SK-N-SH (cell line): ENCODE measurements around the gene QSER1. TPM values are rescaled to one million over a fixed set of nuclear protein-coding genes. Genes with fewer than 3 reads are reported as not detected.
A peak's percentile ranks its signal among the peaks of the same experiment; 100 is the strongest.

Experiments used
- CTCF ChIA-PET: fragments of 300-600, 350-600 bp; formaldehyde crosslinking; extraction: SDS; loops from one replicate; lab custom pipeline; 2021; lab: Yijun Ruan, JAX
- POLR2A ChIA-PET: fragments of 350-600 bp; sonication (Branson Sonifier 250); formaldehyde crosslinking; extraction: SDS; loops from one replicate; lab custom pipeline; 2020; ENCODE audit warnings: antibody characterized with exemption, inconsistent platforms; lab: Yijun Ruan, JAX
- DNase-seq: peaks from one replicate; pipeline ENCODE4 v3.0.0; 2012
- H2AFZ ChIP-seq: fragments of 200-600 bp; sonication (generic); 2 replicates; pipeline ENCODE4 v1.8.1; 2016; ENCODE audit warnings: antibody characterized with exemption, mild to moderate bottlenecking, low read depth
- H3F3A ChIP-seq: fragments of 200-600 bp; sonication (generic); replicated peaks from 2 replicates; pipeline ENCODE3; 2016; ENCODE audit warnings: antibody characterized with exemption, mild to moderate bottlenecking; ENCODE audit not compliant: insufficient read depth
- H3K27ac ChIP-seq, 2 experiments: fragments of 200-500 bp in 1 of 2; fragments of 200-600 bp in 1 of 2; sonication (Bioruptor generic) in 1 of 2; sonication (generic), shearing (Covaris generic) in 1 of 2; 2 replicates each; pipeline versions ENCODE4 v1.5.1 to v1.6.1; 2014 to 2016; ENCODE audit warnings: low read depth in 2 of 2, inconsistent platforms in 1 of 2, low read length in 1 of 2, mild to moderate bottlenecking in 1 of 2, mixed read lengths in 1 of 2
- H3K27me3 ChIP-seq: fragments of 200-600 bp; sonication (generic), shearing (Covaris generic); 2 replicates; pipeline ENCODE4 v1.6.1; 2016; ENCODE audit warnings: mixed run types; ENCODE audit not compliant: insufficient read depth
- H3K36me3 ChIP-seq, 2 experiments: fragments of 200-500 bp in 1 of 2; fragments of 200-600 bp in 1 of 2; sonication (Bioruptor generic) in 1 of 2; sonication (generic) in 1 of 2; replicated peaks in 1 of 2; 2 replicates each; pipeline versions ENCODE3 to v1.5.1; 2014 to 2016; ENCODE audit warnings: low read length in 1 of 2, mild to moderate bottlenecking in 1 of 2; ENCODE audit not compliant: insufficient read depth in 2 of 2, control insufficient read depth in 1 of 2
- H3K4me1 ChIP-seq, 2 experiments: fragments of 200-500 bp in 1 of 2; fragments of 200-600 bp in 1 of 2; sonication (Bioruptor generic) in 1 of 2; sonication (generic), shearing (Covaris generic) in 1 of 2; 2 replicates each; pipeline versions ENCODE4 v1.5.1 to v1.6.1; 2014 to 2016; ENCODE audit warnings: low read depth in 1 of 2, low read length in 1 of 2, mixed run types in 1 of 2; ENCODE audit not compliant: insufficient read depth in 2 of 2, control insufficient read depth in 1 of 2
- H3K4me2 ChIP-seq: fragments of 200-600 bp; sonication (generic), shearing (Covaris generic); 2 replicates; pipeline ENCODE4 v1.6.1; 2017; ENCODE audit warnings: mixed run types
- H3K4me3 ChIP-seq, 2 experiments: fragments of 200-500 bp in 1 of 2; fragments of 200-600 bp in 1 of 2; sonication (Bioruptor generic) in 1 of 2; sonication (generic), shearing (Covaris generic) in 1 of 2; 2 replicates each; pipeline versions ENCODE4 v1.5.1 to v1.8.1; 2014 to 2016; ENCODE audit warnings: low read depth in 2 of 2, inconsistent platforms in 1 of 2, low read length in 1 of 2, mild to moderate bottlenecking in 1 of 2, mixed read lengths in 1 of 2, moderate library complexity in 1 of 2
- H3K79me2 ChIP-seq: fragments of 200-600 bp; sonication (generic); 2 replicates; pipeline ENCODE4 v1.8.1; 2017; ENCODE audit warnings: mild to moderate bottlenecking; ENCODE audit not compliant: insufficient read depth
- H3K9ac ChIP-seq: fragments of 200-600 bp; sonication (generic); 2 replicates; pipeline ENCODE4 v1.6.1; 2017; ENCODE audit warnings: mixed run types
- H3K9me2 ChIP-seq: fragments of 200-600 bp; sonication (generic); 2 replicates; pipeline ENCODE4 v1.6.1; 2017; ENCODE audit warnings: mixed run types
- H3K9me3 ChIP-seq: fragments of 200-600 bp; sonication (generic); 2 replicates; pipeline ENCODE4 v1.6.1; 2017; ENCODE audit warnings: mixed run types, mild to moderate bottlenecking, moderate library complexity
- H4K20me1 ChIP-seq: fragments of 200-600 bp; sonication (generic); 2 replicates; pipeline ENCODE4 v1.6.1; 2017; ENCODE audit warnings: mild to moderate bottlenecking, mixed run types; ENCODE audit not compliant: insufficient read depth
- EP300 ChIP-seq, 2 experiments: IDR thresholded peaks; 2 replicates each; pipeline versions ENCODE4 v1.4.0 to v1.6.1; 2012; ENCODE audit warnings: borderline replicate concordance in 1 of 2, low read depth in 1 of 2, low read length in 1 of 2
- FOXM1 ChIP-seq: IDR thresholded peaks from 2 replicates; pipeline ENCODE4 v1.4.0; 2012; ENCODE audit warnings: low read depth, mild to moderate bottlenecking
- RAD21 ChIP-seq: IDR thresholded peaks from 2 replicates; pipeline ENCODE4 v1.6.1; 2012; ENCODE audit warnings: mild to moderate bottlenecking, low read length
- SMC3 ChIP-seq: IDR thresholded peaks from 2 replicates; pipeline ENCODE4 v1.6.1; 2012; ENCODE audit warnings: low read depth, low read length, improper control_type of control experiment
- WGBS: methylation state at CpG from one replicate; pipeline ENCODE4 v1.1.6; 2017; ENCODE audit warnings: low lambda C conversion rate; 5-methylcytosine and 5-hydroxymethylcytosine counted together
- polyA plus RNA-seq, 3 experiments: library from polyadenylated mRNA; depleted of rRNA; stranded (reverse); fragments of >200 nt; gene quantifications; 2 replicates each; pipeline ENCODE4 v1.2.3, GENCODE V29; 2012
- TF ChIP-seq, protein P1 (sequence below): fragments of 200-600 bp; sonication (generic); IDR thresholded peaks from 2 replicates; pipeline ENCODE4 v1.6.1; 2017; ENCODE audit warnings: antibody characterized with exemption, mild to moderate bottlenecking, moderate library complexity
- TF ChIP-seq, protein P2 (sequence below): IDR thresholded peaks from 2 replicates; pipeline ENCODE4; 2012
- TF ChIP-seq, protein P3 (sequence below): IDR thresholded peaks from 2 replicates; pipeline ENCODE4 v1.6.1; 2012; ENCODE audit warnings: mild to moderate bottlenecking, low read depth, low read length, moderate library complexity

Gene QSER1
- polyA plus RNA-seq, 1 of the 3 experiments (the other 2 are of a cell fraction) = 4.2 TPM

DNA sequence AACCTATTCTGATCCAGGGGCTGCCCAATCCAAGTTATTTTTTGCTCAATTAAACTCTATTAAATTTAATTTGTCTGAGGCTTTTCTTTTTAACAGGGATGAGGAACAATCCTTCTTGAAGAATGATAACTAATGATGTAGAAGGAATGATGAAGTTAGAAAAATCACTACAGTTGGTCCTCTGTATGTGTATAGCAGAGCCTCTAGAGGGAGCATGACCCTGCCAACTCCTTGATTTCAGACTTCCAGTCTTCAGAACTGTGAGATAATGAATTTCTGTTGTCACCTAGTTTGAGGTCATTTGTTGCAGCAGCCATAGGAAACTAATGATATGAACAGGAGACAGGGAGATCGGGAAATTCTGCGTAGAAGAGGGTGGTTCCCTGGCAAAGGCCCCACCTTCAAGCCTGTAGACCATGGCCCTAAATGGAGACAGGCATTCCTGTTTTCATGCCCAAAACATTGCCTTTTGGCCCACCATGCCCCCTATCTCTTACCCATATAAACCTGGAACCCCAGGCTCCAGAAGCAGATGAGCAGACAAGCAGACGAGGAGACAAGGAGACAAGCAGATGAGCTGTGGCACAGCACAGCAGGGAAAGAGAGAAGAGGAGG is 7.7 kb upstream of the QSER1 start:
- Histone ChIP-seq H3K9me3 (no peaks in the 10 kb centered on the region), H2AFZ (no peak overlapping the region), H3K4me1 (no peaks in the 10 kb centered on the region), H3K4me2 (no peak overlapping the region), H3K27me3 (no peaks in the 10 kb centered on the region), H3K36me3 (no peaks in the 10 kb centered on the region), H3K79me2 (no peaks in the 10 kb centered on the region), H3K27ac (no peak overlapping the region), H3F3A (no peaks in the 10 kb centered on the region), H3K9ac (no peak overlapping the region), H4K20me1 (no peaks in the 10 kb centered on the region), H3K4me3 (no peak overlapping the region), H3K9me2 (no peaks in the 10 kb centered on the region)
- peak; percentile 46 for TF ChIP-seq RAD21
- TF ChIP-seq, protein P1, sequence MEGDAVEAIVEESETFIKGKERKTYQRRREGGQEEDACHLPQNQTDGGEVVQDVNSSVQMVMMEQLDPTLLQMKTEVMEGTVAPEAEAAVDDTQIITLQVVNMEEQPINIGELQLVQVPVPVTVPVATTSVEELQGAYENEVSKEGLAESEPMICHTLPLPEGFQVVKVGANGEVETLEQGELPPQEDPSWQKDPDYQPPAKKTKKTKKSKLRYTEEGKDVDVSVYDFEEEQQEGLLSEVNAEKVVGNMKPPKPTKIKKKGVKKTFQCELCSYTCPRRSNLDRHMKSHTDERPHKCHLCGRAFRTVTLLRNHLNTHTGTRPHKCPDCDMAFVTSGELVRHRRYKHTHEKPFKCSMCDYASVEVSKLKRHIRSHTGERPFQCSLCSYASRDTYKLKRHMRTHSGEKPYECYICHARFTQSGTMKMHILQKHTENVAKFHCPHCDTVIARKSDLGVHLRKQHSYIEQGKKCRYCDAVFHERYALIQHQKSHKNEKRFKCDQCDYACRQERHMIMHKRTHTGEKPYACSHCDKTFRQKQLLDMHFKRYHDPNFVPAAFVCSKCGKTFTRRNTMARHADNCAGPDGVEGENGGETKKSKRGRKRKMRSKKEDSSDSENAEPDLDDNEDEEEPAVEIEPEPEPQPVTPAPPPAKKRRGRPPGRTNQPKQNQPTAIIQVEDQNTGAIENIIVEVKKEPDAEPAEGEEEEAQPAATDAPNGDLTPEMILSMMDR = peak; percentile 57
- TF ChIP-seq SMC3 = no peak
- 74% methylated on average over 3 of the region's 3 CpGs for WGBS
- POLR2A ChIA-PET = no interaction called here
- no peak for DNase-seq
- CTCF ChIA-PET = interaction anchor here (0.8 to 1.1 kb wide), 3 partner anchors 9 to 180 kb away, joined by 3 to 5 read pairs (median 5); no protein-coding TSS in a partner anchor

DNA sequence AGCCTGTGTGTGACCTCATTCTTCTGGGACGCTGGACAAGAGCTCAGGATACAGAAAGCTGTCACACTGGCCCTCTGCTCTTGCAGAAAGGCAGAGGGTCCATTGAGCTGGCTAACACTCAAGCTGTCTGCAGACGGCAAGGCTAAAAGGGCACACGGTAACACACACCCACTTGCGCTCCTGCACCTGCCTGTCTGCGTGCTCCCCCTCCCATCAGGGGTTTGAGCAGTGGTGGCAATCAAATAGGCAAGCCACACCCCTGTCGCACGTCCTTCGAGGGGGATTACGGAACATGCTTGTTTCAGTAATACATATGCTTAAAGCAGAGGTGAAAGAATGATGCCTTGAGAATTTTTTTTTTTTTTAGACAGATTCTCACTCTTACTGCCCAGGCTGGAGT is 7.1 kb upstream of the QSER1 start:
- H2AFZ ChIP-seq = no peak overlapping the region
- H3K9ac ChIP-seq = no peak overlapping the region
- POLR2A ChIA-PET = no interaction called here
- H3F3A ChIP-seq = no peaks in the 10 kb centered on the region
- H3K36me3 ChIP-seq = no peaks in the 10 kb centered on the region
- CTCF ChIA-PET = interaction anchor here (0.8 to 1.1 kb wide), 2 partner anchors 9 to 180 kb away, joined by 3 to 5 read pairs; no protein-coding TSS in a partner anchor
- H3K9me3 ChIP-seq = no peaks in the 10 kb centered on the region
- no peaks in the 10 kb centered on the region for H3K27me3 ChIP-seq
- no peak overlapping the region for H3K4me2 ChIP-seq
- no peaks in the 10 kb centered on the region for H3K9me2 ChIP-seq
- 89% methylated on average over 7 of the region's 9 CpGs for WGBS
- H3K4me3 ChIP-seq = no peak overlapping the region
- H3K4me1 ChIP-seq = no peaks in the 10 kb centered on the region; a peak in 1 of 4 replicates
- no peaks in the 10 kb centered on the region for H3K79me2 ChIP-seq
- H3K27ac ChIP-seq = no peak overlapping the region
- H4K20me1 ChIP-seq = no peaks in the 10 kb centered on the region
- TF ChIP-seq, protein P2, sequence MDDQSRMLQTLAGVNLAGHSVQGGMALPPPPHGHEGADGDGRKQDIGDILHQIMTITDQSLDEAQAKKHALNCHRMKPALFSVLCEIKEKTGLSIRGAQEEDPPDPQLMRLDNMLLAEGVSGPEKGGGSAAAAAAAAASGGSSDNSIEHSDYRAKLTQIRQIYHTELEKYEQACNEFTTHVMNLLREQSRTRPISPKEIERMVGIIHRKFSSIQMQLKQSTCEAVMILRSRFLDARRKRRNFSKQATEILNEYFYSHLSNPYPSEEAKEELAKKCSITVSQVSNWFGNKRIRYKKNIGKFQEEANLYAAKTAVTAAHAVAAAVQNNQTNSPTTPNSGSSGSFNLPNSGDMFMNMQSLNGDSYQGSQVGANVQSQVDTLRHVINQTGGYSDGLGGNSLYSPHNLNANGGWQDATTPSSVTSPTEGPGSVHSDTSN = no peak
- TF ChIP-seq EP300 (IDR thresholded peaks at IDR 0.05; ENCODE audit: borderline replicate concordance in 1 of 2, low read depth in 1 of 2, low read length in 1 of 2) (no peak), FOXM1 (no peak)
- TF ChIP-seq, protein P3, sequence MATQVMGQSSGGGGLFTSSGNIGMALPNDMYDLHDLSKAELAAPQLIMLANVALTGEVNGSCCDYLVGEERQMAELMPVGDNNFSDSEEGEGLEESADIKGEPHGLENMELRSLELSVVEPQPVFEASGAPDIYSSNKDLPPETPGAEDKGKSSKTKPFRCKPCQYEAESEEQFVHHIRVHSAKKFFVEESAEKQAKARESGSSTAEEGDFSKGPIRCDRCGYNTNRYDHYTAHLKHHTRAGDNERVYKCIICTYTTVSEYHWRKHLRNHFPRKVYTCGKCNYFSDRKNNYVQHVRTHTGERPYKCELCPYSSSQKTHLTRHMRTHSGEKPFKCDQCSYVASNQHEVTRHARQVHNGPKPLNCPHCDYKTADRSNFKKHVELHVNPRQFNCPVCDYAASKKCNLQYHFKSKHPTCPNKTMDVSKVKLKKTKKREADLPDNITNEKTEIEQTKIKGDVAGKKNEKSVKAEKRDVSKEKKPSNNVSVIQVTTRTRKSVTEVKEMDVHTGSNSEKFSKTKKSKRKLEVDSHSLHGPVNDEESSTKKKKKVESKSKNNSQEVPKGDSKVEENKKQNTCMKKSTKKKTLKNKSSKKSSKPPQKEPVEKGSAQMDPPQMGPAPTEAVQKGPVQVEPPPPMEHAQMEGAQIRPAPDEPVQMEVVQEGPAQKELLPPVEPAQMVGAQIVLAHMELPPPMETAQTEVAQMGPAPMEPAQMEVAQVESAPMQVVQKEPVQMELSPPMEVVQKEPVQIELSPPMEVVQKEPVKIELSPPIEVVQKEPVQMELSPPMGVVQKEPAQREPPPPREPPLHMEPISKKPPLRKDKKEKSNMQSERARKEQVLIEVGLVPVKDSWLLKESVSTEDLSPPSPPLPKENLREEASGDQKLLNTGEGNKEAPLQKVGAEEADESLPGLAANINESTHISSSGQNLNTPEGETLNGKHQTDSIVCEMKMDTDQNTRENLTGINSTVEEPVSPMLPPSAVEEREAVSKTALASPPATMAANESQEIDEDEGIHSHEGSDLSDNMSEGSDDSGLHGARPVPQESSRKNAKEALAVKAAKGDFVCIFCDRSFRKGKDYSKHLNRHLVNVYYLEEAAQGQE = no peak
- DNase-seq = no peak
